Erythroblast (primary cell): ENCODE results near the gene LENEP.

Source experiments
- DNase-seq, 2 experiments: peaks; one replicate each; lab custom pipeline; 2025; lab: John Stamatoyannopoulos, UW
- GATA1 ChIP-seq: IDR thresholded peaks from 2 replicates; pipeline ENCODE4 v1.6.1; 2011; ENCODE audit warnings: low read depth, mild to moderate bottlenecking, control low read depth, low read length, moderate library complexity
- POLR2A ChIP-seq: IDR thresholded peaks from 2 replicates; pipeline ENCODE4 v1.6.1; 2011; ENCODE audit warnings: mild to moderate bottlenecking, low read length

LENEP gene

GRCh38 chr1:155022136-155022926, 28.9 kb downstream of the LENEP start:
- no peak for DNase-seq
- TF ChIP-seq GATA1: no peak
- TF ChIP-seq POLR2A: no peak

DNA sequence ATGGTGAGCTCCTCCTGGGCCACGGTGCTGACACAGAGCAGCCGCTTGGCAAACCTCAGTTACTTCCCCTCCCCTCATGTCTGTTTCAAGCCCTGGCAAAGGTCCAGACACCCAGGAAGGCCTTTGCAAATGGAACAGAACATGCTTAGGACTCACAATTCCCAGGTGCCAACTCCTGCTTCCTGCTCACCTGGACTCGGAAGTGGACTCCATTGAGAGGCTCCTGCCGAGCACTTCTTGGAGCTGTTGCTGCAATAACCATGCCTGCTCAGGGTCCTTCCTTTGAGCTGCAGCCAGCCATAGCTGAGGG, 29.5 kb downstream of the LENEP start:
- TF ChIP-seq POLR2A: no peak
- TF ChIP-seq GATA1: no peak
- peak; percentile 61 to 68 for DNase-seq

DNA sequence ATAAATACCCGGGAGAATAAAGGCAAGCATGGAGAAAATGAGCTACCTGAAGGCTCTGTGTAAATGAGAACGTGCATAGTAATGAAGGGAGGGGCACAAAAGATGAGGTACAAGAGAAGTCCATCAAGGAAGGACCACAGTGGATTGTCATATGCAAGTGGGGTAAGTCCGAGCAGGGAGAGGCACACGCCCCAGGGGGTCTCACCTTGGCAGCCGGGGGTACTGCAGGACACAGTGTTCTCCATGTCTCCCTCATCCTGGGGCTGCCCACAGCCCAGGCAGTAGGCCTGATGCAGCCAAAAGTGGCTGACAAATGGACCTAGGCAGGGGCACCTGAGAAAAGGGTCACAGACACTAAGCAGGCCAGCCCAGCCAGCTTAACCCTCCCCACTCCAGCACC, 30.2 kb downstream of the LENEP start:
- no peak for DNase-seq
- TF ChIP-seq POLR2A (no peak), GATA1 (no peak)

GRCh38 chr1:155024315-155024714, 30.9 kb downstream of the LENEP start:
- no peak for DNase-seq
- TF ChIP-seq GATA1 (no peak), POLR2A (no peak)

- TF ChIP-seq POLR2A (no peak), GATA1 (no peak)
- DNase-seq: no peak
Observed at GRCh38 chr1:155026154-155026553, 32.8 kb downstream of the LENEP start.

- no peak for TF ChIP-seq GATA1
- TF ChIP-seq POLR2A: no peak
- DNase-seq: no peak
Observed at GRCh38 chr1:155026588-155026987, 33.2 kb downstream of the LENEP start.

GRCh38 chr1:155029513-155030242, 36.3 kb downstream of the LENEP start:
- TF ChIP-seq POLR2A (no peak), GATA1 (no peak)
- no peak for DNase-seq

DNA sequence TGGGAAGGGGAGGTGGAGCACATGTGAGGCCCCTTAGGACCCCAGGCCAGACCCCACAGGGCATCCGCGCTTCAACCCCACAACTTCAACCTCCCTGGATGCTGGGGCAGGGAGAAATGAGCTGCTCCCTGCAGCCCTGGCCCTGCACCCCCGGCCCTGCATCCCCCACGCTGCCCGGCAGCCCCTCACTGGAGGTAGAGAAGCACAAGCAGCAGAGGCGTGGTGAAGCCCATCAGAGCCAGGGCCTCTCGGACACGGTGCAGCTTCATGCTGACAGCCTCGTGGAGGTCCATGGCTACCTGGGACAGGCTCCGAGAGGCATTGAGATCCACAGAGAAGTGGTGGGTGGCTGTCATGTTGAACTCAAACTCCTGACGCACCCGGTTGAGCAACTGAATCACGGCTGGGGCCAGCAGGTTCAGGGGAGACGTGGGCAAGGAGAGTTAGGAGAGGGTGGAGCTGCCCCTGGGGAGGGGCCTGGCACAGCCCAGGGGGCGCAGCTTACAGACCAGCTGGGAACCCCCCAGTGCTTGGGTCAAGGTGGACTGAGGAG, 36.9 kb downstream of the LENEP start:
- no peak for DNase-seq
- TF ChIP-seq POLR2A: no peak
- TF ChIP-seq GATA1: no peak

DNA sequence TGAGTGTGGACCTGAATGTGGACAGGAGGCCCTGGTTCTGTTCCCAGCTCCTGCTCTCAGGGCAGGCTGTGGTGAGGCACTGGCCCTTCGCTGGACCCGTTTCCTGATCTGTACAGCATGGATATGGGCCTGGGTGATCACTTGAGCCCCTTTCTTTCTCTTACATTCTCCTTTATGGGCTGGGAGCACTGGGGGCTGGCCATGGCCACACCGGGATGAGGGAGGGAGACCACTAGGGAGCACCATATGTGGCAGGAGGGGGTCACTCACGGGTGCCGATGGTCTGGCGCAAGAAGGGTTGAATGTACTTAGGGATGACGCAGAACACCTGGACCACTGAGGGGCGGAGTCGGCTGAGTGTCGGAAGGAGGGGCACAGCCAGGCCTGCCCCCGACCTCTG, 37.5 kb downstream of the LENEP start:
- TF ChIP-seq POLR2A (no peak), GATA1 (no peak)
- DNase-seq: no peak

DNA sequence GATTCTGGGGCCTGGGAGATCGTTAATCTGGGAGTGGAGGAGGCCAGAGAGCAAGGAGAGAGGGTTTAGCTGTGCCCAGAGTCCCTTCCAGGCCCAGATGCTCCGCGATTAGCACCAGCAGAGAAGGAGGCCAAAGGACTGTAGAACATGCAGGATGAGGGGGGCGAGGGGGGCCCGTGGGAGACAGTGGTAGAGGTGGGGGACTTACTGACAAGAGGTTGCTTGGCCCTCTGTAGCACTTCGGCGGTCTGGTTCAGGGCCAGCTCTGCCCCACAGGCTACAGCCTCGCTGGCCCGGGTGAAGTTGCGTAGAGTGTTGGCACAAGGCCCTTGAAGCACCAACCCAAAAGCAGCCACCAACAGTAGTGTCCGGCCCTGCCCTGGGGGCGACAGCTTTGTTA, 39.5 kb downstream of the LENEP start:
- no peak for DNase-seq
- TF ChIP-seq POLR2A (no peak), GATA1 (no peak)

DNA sequence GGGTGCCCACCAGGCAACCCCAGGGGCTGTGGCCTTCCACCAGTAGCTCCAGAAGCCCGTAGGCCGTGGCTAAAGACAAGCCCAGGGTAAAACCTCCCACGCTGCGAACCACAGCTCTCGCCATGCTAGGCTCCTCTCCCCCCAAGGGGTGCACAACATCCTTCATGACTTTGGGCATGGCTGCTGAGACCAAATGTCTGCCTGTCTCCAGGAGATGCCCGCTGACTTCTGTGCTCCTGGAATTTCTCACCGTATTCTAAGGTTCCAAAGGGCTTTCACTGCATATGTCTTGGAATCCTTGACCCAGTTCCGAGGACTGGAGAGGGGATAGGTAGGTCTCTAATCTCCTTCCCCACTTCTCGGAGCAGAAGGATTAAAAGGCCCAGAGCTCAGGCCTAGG, 40.1 kb downstream of the LENEP start, which contains the start of the genes DCST1 and DCST2:
TSS of gene DCST1 (plus strand) at position 301 of the 400 bp plus-strand sequence. CDS start 213 bp downstream, outside the sequence.
TSS of gene DCST2 (minus strand) at position 258 of the 400 bp plus-strand sequence. CDS start at position 178, 80 bp downstream.
- TF ChIP-seq POLR2A (no peak), GATA1 (no peak)
- DNase-seq: no peak

GRCh38 chr1:155034318-155035208, 41.2 kb downstream of the LENEP start:
- DNase-seq: no peak
- TF ChIP-seq POLR2A (no peak), GATA1 (no peak)

DNA sequence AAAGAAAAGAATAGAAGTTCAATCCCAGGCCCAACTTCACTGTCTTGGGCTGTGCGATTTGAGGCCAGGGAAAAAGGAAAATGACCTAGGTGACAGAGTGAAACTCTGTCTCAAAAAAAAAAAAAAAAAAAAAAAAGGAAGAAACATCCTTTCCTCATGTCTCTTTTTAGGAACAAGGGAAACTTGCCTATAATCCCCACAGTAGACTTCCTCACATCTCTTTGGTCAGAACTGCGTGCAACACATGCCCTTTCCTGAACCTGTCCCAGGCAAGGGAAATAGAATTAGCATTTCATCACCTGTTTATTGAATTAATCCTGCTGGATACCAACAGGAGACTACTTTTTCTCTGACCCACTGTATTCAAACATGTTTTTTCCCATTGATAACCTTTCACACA, 42.5 kb downstream of the LENEP start:
- DNase-seq: no peak
- TF ChIP-seq POLR2A (no peak), GATA1 (no peak)
